OCI-LY3 (cell line): ENCODE results near the gene NDUFV2.
A peak's percentile ranks its signal among the peaks of the same experiment; 100 is the strongest.

Source experiments
- H2AFZ ChIP-seq: fragments of 200-600, 300-600 bp; shearing (Covaris generic); 2 replicates; pipeline ENCODE4 v1.6.0; 2014; ENCODE audit warnings: antibody characterized with exemption, low read depth, low read length
- H3K27ac ChIP-seq: fragments of 200-600, 300-600 bp; sonication (generic); 2 replicates; pipeline ENCODE4 v1.5.1; 2014; ENCODE audit warnings: mild to moderate bottlenecking, low read length, moderate library complexity, mixed read lengths
- H3K27me3 ChIP-seq: fragments of 200-600, 300-600 bp; sonication (generic); 2 replicates; pipeline ENCODE4 v1.6.1; 2014; ENCODE audit warnings: low read depth, low read length, mixed read lengths
- H3K36me3 ChIP-seq: fragments of 200-600, 300-600 bp; sonication (generic); replicated peaks from 2 replicates; pipeline ENCODE3; 2014; ENCODE audit warnings: low read depth, low read length, mixed read lengths
- H3K4me1 ChIP-seq: fragments of 300-600, 200-600 bp; sonication (generic); 2 replicates; pipeline ENCODE4 v1.6.1; 2014; ENCODE audit warnings: low read length, mixed read lengths
- H3K4me2 ChIP-seq: fragments of 200-600, 300-600 bp; sonication (generic); 2 replicates; pipeline ENCODE4 v1.6.1; 2014; ENCODE audit warnings: low read length, mixed read lengths
- H3K4me3 ChIP-seq: fragments of 300-600, 200-600 bp; sonication (generic); 2 replicates; pipeline ENCODE4 v1.5.1; 2014; ENCODE audit warnings: antibody characterized with exemption, mild to moderate bottlenecking, low read length, moderate library complexity
- H3K79me2 ChIP-seq: fragments of 300-600, 200-600 bp; shearing (Covaris generic); 2 replicates; pipeline ENCODE4 v1.6.1; 2014; ENCODE audit warnings: mild to moderate bottlenecking, low read length, mixed read lengths
- H3K9ac ChIP-seq: fragments of 300-600, 200-600 bp; shearing (Covaris generic); 2 replicates; pipeline ENCODE4 v1.6.0; 2014; ENCODE audit warnings: mild to moderate bottlenecking, low read length, moderate library complexity
- H3K9me3 ChIP-seq: fragments of 200-600, 300-600 bp; shearing (Covaris generic); 2 replicates; pipeline ENCODE4 v1.6.1; 2014; ENCODE audit warnings: low read length, mixed read lengths; ENCODE audit not compliant: insufficient read depth
- H4K20me1 ChIP-seq: fragments of 200-600, 300-600 bp; sonication (generic); 2 replicates; pipeline ENCODE4 v1.6.1; 2016; ENCODE audit warnings: low read length, mixed read lengths; ENCODE audit not compliant: insufficient read depth
- CTCF ChIP-seq: fragments of 200-600, 300-600 bp; sonication (generic); IDR thresholded peaks from 2 replicates; pipeline ENCODE4 v1.5.1; 2014; ENCODE audit warnings: antibody characterized with exemption, low read length, low read depth
- EZH2phosphoT487 ChIP-seq: fragments of 200-600 bp; shearing (Covaris generic); IDR thresholded peaks from 2 replicates; pipeline ENCODE4 v1.6.1; 2018; ENCODE audit warnings: antibody characterized with exemption, mixed run types, low read depth

Gene NDUFV2

DNA sequence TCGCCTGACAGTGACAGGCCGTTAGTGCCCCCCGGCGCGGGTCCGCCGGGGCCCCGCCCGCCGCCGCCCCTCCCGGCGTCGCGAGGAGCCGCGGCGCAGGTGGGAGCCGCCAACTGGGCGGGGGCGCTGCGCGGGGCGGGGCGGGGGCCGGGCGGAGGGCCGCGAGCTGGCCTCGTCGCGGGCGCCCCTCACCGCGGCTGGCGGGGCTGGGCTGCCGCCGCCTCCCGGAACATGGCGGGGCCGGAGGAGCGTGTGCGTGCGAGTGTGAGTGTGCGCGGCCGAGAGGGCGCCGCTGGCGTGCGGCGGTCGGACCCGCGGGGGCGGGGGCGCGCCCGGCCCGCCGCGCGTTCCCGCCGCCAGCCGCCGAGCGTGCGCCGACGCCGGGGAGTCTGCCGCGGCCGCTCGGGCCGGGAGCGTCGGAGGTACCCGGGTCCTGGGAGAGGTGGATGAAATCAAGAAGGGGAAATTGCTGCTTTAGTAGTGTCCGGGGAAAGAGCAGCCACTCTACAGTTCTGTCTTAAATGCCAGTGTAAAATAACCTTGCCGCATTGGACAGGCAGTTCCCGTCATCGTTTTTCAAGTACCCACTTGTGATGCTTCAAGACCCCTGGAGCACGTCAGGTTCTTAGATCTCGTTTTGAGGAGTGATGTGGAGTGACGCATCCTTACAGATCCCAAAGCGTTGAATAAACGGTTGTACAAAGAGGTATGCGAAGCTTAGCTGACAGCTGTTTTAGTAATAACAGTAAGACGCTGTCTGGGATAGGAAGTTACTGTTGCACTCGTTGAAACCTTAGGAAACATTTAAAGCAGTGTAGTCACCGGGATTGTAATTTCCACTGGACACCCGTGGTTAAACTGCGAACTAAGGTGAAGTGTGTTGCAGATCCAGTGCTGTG is 34.9 kb downstream of the NDUFV2 start:
- H3K4me3 ChIP-seq, result peak overlapping the region; percentile 86
- H3K27ac ChIP-seq, result peak overlapping the region; percentile 96
- H3K36me3 ChIP-seq, result peaks cover 34% of the 10 kb centered on the region

GRCh38 chr18:9139400-9140039 is 37.0 kb downstream of the NDUFV2 start:
- TF ChIP-seq CTCF, result no peak
- no peak for TF ChIP-seq EZH2phosphoT487
- peaks cover 90% of the 10 kb centered on the region for H3K79me2 ChIP-seq
- peak overlapping the region; percentile 96 for H3K27ac ChIP-seq
- peak overlapping the region; percentile 99 for H3K9ac ChIP-seq
- H3K36me3 ChIP-seq, result peaks cover 37% of the 10 kb centered on the region
- H3K4me2 ChIP-seq, result peak overlapping the region; percentile 96
- no peak overlapping the region for H2AFZ ChIP-seq
- H4K20me1 ChIP-seq, result peaks cover 40% of the 10 kb centered on the region
- H3K27me3 ChIP-seq, result no peaks in the 10 kb centered on the region
- peak overlapping the region; percentile 86 for H3K4me3 ChIP-seq
- no peaks in the 10 kb centered on the region for H3K9me3 ChIP-seq
- peaks cover 48% of the 10 kb centered on the region for H3K4me1 ChIP-seq

More for the DNA sequence above, 34.9 kb downstream of the NDUFV2 start:
- H2AFZ ChIP-seq, result no peak overlapping the region
- peak overlapping the region; percentile 99 for H3K9ac ChIP-seq
- no peaks in the 10 kb centered on the region for H3K27me3 ChIP-seq
- peak overlapping the region; percentile 96 for H3K4me2 ChIP-seq
- peaks cover 23% of the 10 kb centered on the region for H4K20me1 ChIP-seq
- no peak for TF ChIP-seq EZH2phosphoT487
- TF ChIP-seq CTCF, result no peak
- H3K4me1 ChIP-seq, result peaks cover 50% of the 10 kb centered on the region
- H3K9me3 ChIP-seq, result no peaks in the 10 kb centered on the region
- H3K79me2 ChIP-seq, result peaks cover 90% of the 10 kb centered on the region

- TF ChIP-seq EZH2phosphoT487, result no peak
- no peak for TF ChIP-seq CTCF
- H3K4me3 ChIP-seq, result peak overlapping the region; percentile 86
- H3K9ac ChIP-seq, result peak overlapping the region; percentile 99
- H4K20me1 ChIP-seq, result peaks cover 46% of the 10 kb centered on the region
- peaks cover 35% of the 10 kb centered on the region for H3K36me3 ChIP-seq
- peaks cover 46% of the 10 kb centered on the region for H3K4me1 ChIP-seq
- no peak overlapping the region for H2AFZ ChIP-seq
- H3K27me3 ChIP-seq, result no peaks in the 10 kb centered on the region
- H3K4me2 ChIP-seq, result peak overlapping the region; percentile 96
- peak overlapping the region; percentile 96 for H3K27ac ChIP-seq
- H3K79me2 ChIP-seq, result peaks cover 90% of the 10 kb centered on the region
- H3K9me3 ChIP-seq, result no peaks in the 10 kb centered on the region
Measured at GRCh38 chr18:9140381-9140780, 37.9 kb downstream of the NDUFV2 start.

- peaks cover 52% of the 10 kb centered on the region for H4K20me1 ChIP-seq
- H2AFZ ChIP-seq, result no peak overlapping the region
- H3K27me3 ChIP-seq, result no peaks in the 10 kb centered on the region
- peaks cover 29% of the 10 kb centered on the region for H3K36me3 ChIP-seq
- peaks cover 50% of the 10 kb centered on the region for H3K4me1 ChIP-seq
- TF ChIP-seq CTCF (no peak), EZH2phosphoT487 (no peak)
- peak overlapping the region; percentile 86 for H3K4me3 ChIP-seq
- H3K79me2 ChIP-seq, result peaks cover 90% of the 10 kb centered on the region
- H3K27ac ChIP-seq, result peak overlapping the region; percentile 96
- H3K4me2 ChIP-seq, result peak overlapping the region; percentile 96
- H3K9me3 ChIP-seq, result no peaks in the 10 kb centered on the region
- peak overlapping the region; percentile 99 for H3K9ac ChIP-seq
Measured at GRCh38 chr18:9140984-9141383, 38.5 kb downstream of the NDUFV2 start.
